HG02763 (cell line): Measurements from ENCODE around the gene ASXL1.
"Not testable (repeated sequence)": the region's sequence is repeated elsewhere in the genome, so short reads cannot be mapped to it uniquely, and the experiment has no call there.

Source experiments
- ATAC-seq: cut with Tn5 transposase; IDR thresholded peaks from one replicate; pipeline ENCODE4 v1.9.1; 2021; ENCODE audit warnings: mild to moderate bottlenecking, moderate library complexity; ENCODE audit not compliant: unreplicated experiment

ASXL1 gene

DNA sequence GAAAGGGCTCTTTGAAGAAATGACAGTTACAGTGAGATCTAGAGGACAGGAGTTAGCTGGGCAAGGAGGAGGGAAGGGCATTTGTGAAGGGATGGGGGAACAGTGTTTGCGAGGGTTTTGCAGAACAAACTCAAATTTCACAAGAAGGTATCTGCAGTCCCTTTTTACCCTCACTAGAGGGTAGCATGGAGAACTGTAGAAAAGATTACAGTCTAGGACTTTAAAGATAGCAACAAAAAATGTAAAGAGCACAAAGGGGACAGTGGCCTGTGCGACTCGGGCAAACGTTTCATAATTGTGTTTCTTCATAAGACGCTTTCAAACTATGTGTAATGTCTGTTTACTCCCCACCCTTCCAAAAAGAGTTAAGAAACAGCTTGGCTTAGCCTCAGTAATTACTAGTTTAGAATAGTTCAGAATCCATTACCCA, 21.2 kb upstream of the ASXL1 start:
- no peak for ATAC-seq

DNA sequence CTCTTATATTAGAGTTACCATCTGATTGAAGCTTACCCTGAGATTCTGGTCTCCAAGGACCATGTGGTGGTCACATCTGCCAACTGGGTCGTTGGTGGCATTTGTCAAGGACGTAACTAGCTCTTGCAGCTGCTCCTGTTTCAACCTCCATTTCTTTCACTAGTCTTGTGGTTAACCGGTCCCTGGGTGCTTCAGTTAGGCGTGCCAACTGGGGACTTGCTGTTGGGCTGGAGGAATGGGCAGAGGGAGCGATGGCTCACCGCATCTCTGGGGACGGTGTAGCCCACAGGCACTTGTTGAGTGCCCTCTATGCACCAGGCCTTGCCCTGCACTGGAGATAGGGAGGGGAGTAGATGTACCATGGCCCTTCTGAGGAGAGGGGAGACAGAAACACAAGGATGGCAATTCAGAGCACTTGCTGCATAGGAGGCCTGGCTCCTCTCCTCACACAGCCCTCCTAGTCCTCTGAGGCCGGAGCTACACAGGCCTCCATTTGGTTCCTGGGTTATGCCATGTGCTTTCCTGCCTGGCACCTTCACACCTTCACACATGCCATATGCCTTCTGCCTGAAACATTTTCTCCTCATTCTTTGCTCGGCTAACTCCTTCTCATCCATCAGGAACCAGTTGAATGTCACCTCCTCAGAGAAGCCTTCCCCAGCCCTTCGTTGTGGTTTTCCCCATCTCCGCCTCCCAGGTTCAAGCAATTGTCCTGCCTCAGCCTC, 20.0 kb upstream of the ASXL1 start:
- ATAC-seq = no peak

DNA sequence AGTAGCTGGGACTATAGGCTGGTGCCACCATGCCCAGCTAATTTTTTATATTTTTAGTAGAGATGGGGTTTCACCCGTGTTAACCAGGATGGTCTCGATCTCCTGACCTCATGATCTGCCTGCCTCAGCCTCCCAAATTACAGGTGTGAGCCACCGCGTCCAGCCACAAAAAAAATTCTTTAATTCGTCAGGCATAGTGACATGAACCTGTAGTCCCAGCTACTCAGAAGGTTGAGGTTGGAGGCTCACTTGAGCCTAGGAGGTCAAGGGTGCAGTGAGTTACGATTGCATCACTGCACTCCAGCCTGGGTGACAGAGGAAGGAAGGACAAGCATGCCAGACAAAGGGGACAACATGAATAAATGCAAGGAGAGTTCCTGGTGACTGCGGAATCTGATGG, 19.5 kb upstream of the ASXL1 start:
- no peak for ATAC-seq

DNA sequence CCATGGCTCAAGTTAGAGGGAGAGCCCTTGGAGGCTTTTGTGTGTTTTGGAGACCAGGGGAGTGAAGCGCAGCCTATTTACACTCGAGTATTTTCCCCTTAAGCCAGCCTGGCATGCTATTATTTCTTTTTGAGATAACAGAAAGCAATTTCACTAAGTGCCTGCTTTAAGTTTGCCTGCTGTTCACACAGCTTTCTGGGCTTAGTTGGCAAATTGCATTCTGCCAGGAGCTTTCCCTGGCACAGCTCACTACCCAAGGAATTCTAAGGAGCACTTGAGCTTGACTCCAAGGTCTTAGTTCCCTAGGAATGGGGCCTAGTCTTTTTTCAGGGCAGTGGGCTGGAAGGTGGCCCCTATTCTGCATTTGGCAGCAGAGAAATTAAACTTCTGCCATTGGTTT, 19.0 kb upstream of the ASXL1 start:
- no peak for ATAC-seq

DNA sequence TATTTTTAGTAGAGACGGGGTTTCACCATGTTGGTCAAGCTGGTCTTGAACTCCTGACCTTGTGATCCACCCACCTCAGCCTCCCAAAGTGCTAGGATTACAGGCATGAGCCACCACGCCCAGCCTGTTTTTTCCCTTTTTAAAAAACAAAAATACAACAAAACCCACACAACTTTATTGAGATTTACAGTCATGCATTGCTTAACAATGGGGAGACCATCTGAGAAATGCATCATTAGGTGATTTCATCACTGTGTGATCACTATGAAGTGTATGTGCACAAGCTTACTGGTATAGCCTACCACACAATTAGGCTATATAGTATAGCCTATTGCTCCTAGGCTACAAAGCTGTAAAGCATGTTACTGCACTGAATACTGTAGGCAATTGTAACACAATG, 17.1 kb upstream of the ASXL1 start:
- ATAC-seq = not testable (repeated sequence)

DNA sequence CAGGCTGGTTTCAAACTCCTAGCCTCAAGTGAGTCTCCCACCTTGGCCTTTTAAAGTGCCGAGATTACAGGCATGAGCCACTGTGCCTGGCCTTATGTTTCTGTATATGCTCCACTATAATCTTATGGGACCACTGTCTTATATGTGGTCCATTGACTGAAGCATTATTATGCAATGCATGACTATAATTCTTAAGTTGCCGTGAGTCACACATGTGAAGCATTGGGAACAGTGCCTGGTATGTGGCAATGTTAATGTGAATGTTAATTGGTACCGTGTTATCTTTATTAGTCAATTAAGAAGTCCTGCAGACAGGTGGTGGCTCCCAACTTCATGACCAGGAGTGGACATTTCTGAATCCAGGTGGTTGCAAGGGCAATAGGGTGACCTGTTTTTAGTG, 14.7 kb upstream of the ASXL1 start:
- ATAC-seq = no peak

DNA sequence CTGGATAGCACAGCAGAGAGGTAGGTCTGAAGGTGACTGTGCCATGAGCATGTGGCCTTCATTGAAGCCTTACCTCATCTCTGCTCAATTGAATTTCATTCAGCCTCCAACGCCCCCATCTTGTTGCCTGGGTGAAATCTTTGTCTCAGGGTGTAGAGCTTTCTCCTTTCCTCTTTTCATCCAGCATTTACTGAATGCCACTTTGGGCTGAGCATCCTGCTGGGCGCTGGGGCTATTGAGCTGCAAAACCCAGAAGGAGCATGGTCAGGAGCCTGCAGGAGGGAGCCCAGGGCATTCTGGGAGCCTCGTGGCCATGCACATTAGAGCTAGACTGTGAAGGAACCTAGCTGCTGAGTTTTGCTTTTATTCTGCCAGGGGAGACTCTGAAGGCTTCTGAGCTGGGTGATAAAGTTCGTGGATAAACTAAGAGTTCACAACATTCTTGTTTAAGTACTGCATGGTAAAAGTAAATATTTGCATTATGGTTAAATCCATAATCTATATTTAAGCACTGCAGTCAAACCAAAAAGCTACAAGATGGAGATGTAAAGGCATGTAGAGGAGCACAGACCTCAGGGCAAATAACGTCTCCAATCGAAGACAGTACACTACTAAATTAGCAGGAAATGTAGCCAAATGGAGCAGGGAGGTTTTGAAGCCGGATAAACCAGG, 13.2 kb upstream of the ASXL1 start:
- no peak for ATAC-seq

DNA sequence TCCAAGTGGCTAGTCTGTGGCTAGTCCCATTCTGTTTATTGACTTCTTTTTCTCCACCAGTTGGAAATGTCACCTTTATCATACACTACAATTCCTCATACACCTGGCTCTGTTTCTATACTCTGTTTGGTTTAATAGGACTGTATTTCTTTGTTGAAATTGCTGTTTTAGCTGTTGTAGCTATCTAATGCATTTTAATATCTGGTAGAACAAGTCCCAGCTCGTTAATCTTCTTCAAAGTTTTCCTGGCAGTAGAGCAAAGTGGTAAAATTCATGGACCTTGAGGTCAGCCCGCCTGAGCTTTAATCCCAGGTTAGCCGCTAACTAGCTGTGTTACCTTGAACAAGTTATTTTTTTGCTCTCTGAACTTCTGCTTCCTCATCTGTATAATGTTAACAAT, 9.9 kb upstream of the ASXL1 start:
- no peak for ATAC-seq

DNA sequence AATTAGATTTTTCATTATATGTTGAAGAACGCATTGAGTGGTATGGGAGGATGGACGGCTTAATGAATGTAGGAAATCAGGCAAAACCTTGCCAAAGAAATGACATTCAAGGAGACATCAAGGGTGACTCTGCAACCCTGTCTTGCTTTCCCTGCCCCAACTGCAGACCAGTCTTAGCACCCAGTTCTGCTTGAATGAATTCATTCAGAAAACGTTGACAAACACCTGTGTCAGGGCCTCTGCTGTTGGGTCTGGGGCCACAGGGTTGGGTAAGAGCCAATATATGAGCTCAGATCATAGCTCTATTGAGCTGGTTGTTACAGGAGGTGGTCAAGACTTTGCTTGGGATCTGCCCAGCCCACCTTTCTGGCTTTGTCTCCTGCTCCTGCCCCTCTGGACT, 7.7 kb upstream of the ASXL1 start:
- ATAC-seq = no peak

DNA sequence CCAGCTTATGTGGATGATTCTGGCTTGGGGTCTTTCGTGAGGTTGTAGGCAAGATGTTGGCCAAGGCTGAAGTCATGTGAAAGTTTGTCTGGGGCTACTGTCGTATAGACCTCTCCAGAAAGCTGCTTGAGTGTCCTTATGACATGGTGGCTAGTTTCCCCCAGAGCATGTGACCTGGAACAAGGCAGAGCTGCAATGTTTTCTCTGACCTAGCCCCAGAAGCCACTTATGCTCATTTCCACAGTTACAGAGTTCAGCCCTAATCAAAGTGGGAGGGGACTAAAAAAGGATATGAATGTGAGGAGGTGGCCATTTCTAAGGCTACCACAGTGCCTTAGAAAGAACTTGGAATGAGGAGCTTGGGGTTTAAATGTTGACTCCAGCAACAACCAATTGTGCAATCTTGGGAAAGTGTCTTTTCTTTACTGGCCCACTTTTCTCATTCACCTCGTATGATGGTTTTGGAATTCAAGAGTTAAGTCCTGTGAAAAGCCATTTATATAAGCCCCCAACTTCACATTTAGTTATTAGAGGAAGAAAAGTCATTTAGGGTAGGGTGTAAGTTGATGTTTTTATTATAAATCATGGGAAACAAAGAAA, 5.9 kb upstream of the ASXL1 start:
- ATAC-seq = no peak

DNA sequence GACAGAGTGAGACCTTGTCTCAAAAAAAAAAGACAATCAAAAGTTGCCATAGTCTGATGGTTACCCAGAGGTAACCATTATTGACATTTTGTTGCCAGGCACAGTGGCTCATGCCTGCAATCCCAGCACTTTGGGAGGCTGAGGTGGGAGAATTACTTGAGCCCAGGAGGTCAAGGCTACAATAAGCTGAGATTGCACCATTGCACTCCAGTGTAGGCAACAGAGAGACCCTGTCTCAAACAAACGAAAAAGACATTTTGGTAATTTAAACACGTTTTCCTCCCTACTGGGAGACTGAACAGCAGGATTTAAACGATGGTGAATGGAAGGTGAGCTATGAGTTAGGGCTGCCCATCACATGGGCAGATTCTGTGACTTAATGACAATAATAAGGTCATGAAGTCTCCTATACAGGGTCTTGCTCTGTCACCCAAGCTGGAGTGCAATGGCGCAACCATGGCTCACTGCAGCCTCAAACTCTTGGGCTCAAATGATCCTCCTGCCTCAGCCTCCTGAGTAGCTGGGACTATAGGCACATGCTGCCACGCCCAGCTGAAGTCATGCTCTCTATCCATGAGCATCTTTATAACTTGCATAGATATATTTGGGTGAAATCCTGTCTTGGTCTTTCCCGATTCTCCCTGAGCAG, 4.2 kb upstream of the ASXL1 start:
- ATAC-seq = no peak

DNA sequence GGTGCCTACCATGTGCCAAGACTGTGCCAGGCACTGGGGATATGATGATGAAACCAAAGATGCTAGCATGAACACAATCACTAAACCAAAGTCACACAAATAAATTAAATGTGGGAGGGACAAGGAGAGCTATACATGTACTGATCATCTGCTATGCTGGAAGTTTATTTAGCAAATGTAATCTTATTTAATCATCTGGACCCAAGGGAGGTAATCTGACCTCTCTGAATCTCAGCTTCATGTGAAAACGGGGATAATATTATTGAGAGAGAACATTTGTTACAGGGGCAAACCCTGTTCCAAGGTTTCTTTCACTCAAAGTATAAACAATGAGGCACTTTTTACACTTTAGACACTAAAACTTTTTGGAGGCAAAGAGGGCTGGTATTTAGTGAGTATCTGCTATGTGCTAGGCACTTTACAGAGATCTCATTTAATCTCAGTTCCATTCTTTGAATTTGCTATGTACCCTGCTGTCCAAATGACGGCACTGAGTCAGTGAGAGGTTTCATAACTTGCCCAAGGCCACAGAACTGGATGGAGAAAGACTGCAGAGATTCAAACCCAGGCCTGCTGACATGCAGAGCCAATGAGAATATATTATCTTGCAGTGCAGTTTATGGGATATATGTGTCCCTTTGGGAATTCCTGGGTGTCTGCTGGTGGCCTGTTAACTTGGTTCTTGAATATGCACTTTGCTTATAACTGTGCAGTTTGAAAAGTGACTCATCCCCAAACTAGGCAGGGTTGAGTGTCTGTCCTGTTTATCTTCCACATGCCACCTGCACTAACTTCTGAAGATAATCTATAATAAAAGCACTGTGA, 3.3 kb upstream of the ASXL1 start:
- ATAC-seq = no peak

DNA sequence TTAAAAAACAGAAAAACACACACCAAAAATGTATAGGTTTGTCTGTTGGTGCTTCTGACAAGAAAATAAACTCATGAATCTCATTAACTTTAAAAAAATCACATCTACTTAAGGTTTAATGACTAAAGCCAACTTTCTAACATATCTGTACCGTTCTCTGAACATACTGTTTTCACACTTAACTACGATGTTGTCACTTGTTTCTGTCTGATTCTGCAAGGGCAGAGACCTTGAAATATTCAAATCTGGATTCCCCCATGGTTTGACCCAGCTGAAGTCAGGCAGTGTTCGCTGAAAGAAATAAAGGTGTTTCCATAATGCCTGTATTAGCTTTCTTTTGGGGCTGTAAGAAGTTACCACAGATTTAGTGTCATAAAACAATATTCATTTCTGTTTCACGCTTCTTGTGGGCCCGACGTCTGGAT, 2.7 kb upstream of the ASXL1 start:
- ATAC-seq = no peak

DNA sequence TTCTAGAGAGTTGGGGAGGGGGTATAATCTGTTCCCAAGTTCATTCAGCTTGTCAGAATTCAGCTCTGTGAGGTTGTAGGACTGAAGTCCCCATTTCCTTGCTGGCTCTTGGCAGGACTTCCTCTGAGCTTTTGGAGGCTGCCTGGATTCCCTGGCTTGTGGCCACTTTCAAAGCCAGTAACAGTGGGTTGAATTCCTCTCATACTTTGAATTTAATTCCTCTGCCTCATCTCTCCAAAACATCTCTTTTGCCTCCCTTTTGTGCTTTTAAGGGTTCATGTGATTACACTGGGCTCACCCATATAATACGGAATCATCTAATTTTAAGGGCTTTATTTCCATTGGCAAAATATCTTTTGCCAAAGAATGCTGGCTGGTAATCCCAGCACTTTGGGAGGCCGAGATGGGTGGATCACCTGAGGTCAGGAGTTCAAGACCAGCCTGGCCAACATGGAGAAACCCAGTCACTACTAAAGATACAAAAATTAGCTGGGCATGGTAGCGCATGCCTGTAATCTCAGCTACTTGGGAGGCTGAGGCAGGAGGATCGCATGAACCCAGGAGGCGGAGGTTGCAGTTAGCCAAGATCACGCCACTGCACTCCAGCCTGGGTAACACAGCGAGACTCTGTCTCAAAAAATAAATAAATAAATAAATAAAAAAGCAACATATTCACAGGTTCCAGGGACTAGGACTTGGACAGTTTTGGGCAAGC, 2.1 kb upstream of the ASXL1 start:
- not testable (repeated sequence) for ATAC-seq

DNA sequence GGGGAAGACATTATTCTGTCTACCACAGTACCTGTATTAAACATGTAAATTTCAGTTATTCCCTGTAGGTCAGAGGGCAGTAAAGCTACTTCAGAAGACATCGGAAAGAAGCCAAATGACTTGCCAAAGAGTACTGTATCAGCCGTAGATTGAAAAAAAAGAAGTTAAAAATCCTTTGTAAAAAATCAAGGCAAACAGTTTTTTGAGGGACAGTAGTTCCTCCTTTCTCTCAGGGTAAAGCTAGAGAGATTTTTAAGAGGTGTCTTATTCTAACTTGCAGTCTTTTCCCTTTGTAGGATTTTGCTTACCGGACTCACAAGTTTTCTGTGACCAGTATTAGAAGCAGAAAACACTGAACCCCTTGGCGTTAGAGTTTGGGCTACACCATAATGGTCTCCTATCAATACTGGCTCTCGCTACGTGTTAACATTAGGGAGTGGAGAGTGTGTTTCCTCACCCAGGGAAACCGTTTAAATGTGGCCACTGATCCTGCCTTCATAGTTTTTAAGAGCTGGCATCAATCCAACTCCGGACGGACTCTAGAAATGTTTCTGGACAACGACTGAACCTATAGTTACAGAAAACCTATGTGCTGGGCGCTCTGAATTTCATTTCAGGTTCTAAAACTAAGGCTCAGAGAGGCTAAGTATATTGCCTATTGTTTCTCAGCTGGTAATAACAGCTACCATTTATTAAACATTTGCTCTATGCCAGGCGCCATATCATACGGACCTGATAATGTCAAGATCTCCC, 1.3 kb upstream of the ASXL1 start:
- ATAC-seq = no peak

DNA sequence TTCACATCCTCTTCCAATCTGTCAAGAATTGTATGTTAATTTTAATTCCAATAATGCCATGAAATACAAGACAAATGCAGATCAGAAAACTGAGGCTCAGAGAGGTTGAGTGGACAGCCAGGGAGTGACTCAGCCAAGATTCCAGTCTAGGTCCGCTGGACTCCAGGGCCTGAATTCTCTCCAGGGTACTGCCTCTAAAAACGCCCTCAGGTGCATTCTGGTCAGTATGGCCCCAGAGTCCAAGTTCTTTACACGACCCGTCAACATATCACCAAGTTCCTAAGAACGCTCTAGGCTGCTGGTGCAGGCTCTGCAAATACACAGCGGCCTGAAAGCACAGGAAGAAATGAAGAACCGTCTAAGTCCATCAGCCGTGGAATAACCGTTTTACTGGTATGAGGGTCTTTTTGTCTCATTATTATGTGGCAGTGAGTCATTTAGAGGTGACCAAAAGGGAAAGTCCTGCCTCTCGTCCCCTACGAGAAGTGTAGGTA, 709 bp upstream of the ASXL1 start:
- ATAC-seq = no peak

DNA sequence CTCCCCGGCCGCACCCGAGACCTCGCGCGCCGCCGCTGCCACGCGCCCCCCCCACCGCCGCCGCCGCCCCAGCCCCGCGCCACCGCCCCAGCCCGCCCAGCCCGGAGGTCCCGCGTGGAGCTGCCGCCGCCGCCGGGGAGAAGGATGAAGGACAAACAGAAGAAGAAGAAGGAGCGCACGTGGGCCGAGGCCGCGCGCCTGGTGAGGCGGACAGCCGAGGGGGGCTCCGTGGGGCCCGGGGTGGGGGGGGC, 426 bp downstream of the ASXL1 start:
- no peak for ATAC-seq

DNA sequence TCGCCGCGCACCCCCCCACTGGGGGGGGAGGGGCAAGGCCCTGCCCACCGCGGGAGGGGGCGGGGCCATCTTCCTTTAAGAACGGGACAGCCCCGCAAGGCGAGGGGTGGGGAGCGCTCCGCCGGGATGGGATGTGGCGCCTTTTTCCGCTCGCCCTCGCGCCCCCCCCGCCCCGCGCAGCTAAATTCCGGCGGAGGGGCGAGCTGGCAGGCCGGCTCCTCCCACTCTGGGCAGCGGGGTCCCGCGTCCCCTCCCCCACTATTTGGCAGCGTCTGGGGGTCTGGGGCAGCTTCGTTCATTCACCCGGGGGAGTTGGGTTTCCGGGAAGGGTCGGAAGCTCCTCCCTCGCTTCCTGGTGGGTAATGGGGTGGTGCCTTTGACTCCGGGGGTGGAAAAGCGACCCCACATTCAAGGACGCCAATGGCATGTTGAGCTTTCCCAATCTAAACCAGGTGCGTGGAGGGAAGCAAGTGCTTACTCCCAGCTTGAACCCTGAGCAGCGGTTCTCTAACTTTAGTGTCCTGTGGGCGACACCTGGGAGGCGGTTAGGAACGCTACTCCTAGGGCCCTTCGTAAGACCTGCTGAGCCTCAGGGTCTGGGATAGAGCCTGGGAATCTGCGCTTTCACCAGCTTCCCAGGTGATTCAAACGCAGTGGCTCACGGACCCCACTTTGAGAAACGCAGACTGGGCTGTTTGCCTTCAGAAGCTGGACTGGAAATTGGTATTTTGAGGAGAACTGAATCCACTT, 927 bp downstream of the ASXL1 start:
- peak; percentile 33 for ATAC-seq
